ENCODE data around the gene TFB2M. TPM values are rescaled to one million over a fixed set of nuclear protein-coding genes. Genes with fewer than 3 reads are reported as not detected.

Gene TFB2M
- total and polyA plus RNA-seq, 10 of the 15 experiments (the other 5 are each of a cell fraction or from before 2014, with no cell fraction given) = 25.2 to 66.0 (median 36.1) TPM

- TF ChIP-seq IKZF1 (conservative IDR thresholded peaks at IDR 0.05) (no peak), ATF3 (IDR thresholded peaks at IDR 0.05; ENCODE audit: borderline replicate concordance, extremely low read depth, low read depth, low read length) (no peak), RFX5 (IDR thresholded peaks at IDR 0.05; ENCODE audit: low read depth, low read length) (no peak), BACH1 (IDR thresholded peaks at IDR 0.05; ENCODE audit: borderline replicate concordance) (no peak), E2F4 (IDR thresholded peaks at IDR 0.05; ENCODE audit: low read depth, low read length) (no peak), NR2C1 (IDR thresholded peaks at IDR 0.05) (no peak), POLR2AphosphoS5 (IDR thresholded peaks at IDR 0.05; ENCODE audit: low read length) (no peak), CEBPZ (IDR thresholded peaks at IDR 0.05; ENCODE audit: low read depth, low read length) (no peak), CHD1 (IDR thresholded peaks at IDR 0.05; ENCODE audit: low read depth, low read length) (no peak)
These were observed 34.5 kb upstream of the TFB2M start (continued) for GRCh38 chr1:246600579-246600978.
